Measurements from ENCODE around the gene EDA2R.

DNA sequence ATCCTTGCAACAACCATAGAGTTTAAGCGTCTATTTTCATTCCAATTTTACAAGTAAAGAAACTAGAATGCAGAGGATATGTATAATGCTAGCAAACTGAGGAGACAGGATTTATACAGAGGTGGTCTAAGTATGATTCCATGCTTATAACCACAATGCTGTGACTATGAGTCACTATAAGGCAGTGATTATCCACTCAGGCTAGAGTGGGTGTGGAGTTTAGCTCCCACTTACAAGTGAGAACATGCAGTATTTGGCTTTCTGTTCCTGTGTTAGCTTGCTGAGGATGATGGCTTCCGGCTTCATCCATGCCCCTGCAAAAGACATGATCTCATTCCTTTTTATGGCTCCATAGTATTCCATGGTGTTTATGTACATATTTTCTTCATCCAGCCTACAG, 41.6 kb upstream of the EDA2R start:
- TF ChIP-seq CTCF (IDR thresholded peaks at IDR 0.05; ENCODE audit: control extremely low read depth in 1 of 3, insufficient read depth in 1 of 3, low read depth in 1 of 3, low read length in 3 of 3) = no peak
- no peak for TF ChIP-seq CBX5 (IDR thresholded peaks at IDR 0.05; ENCODE audit: low read depth, low read length)
- TF ChIP-seq EZH2 (IDR thresholded peaks at IDR 0.05; ENCODE audit: low read depth, low read length, severe bottlenecking) = no peak
- no peak for TF ChIP-seq ATF2 (IDR thresholded peaks at IDR 0.05; ENCODE audit: low read length)
- TF ChIP-seq, protein P1, sequence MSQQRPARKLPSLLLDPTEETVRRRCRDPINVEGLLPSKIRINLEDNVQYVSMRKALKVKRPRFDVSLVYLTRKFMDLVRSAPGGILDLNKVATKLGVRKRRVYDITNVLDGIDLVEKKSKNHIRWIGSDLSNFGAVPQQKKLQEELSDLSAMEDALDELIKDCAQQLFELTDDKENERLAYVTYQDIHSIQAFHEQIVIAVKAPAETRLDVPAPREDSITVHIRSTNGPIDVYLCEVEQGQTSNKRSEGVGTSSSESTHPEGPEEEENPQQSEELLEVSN (IDR thresholded peaks at IDR 0.05) = no peak
- no peak for TF ChIP-seq YY1 (IDR thresholded peaks at IDR 0.05; ENCODE audit: low read depth, low read length)
- no peak for TF ChIP-seq SP1 (IDR thresholded peaks at IDR 0.05; ENCODE audit: low read depth, low read length)
- no peak for TF ChIP-seq POLR2A (IDR thresholded peaks at IDR 0.05; ENCODE audit: control extremely low read depth in 1 of 2, low read depth in 2 of 2, low read length in 2 of 2)
- no peak for TF ChIP-seq HDAC2 (IDR thresholded peaks at IDR 0.05; ENCODE audit: borderline replicate concordance in 1 of 2, low read depth in 2 of 2, low read length in 2 of 2)
- no peak for TF ChIP-seq SRF (IDR thresholded peaks at IDR 0.05; ENCODE audit: low read depth, low read length)
- no peak for TF ChIP-seq POLR2AphosphoS5 (IDR thresholded peaks at IDR 0.05; ENCODE audit: low read depth, low read length)
- TF ChIP-seq TBP (IDR thresholded peaks at IDR 0.05; ENCODE audit: low read depth, low read length) = no peak
- TF ChIP-seq JUND (IDR thresholded peaks at IDR 0.05; ENCODE audit: low read length) = no peak

Measured in H1 (cell line).